Neural cell (in vitro differentiated cells): ENCODE data around the gene ITPR2. TPM values are rescaled to one million over a fixed set of nuclear protein-coding genes. Genes with fewer than 3 reads are reported as not detected.
A peak's percentile ranks its signal among the peaks of the same experiment; 100 is the strongest.
"Not testable (repeated sequence)": the region's sequence is repeated elsewhere in the genome, so short reads cannot be mapped to it uniquely, and the experiment has no call there.

Source experiments
- H2AFZ ChIP-seq: fragments of 200-600, 300-800 bp; sonication (generic), shearing (Covaris generic); 2 replicates; pipeline ENCODE4 v1.6.0; 2014; ENCODE audit warnings: low read depth, mild to moderate bottlenecking, antibody characterized with exemption, low read length, moderate library complexity
- H3F3A ChIP-seq: fragments of 200-600 bp; shearing (Covaris generic); 2 replicates; pipeline ENCODE4 v1.6.1; 2016; ENCODE audit warnings: mild to moderate bottlenecking, moderate library complexity, mixed read lengths, antibody characterized with exemption, low read length; ENCODE audit not compliant: insufficient read depth, poor library complexity, severe bottlenecking
- H3K27ac ChIP-seq: fragments of 200-600, 300-800 bp; sonication (generic), shearing (Covaris generic); 2 replicates; pipeline ENCODE4 v1.5.1; 2014; ENCODE audit warnings: mild to moderate bottlenecking, low read length, moderate library complexity
- H3K27me3 ChIP-seq: fragments of 300-800, 200-600 bp; sonication (generic), shearing (Covaris generic); 2 replicates; pipeline ENCODE4 v1.6.0; 2014; ENCODE audit warnings: mild to moderate bottlenecking, low read depth, low read length, moderate library complexity; ENCODE audit not compliant: insufficient read depth
- H3K36me3 ChIP-seq: fragments of 300-800, 200-600 bp; sonication (generic), shearing (Covaris generic); 2 replicates; pipeline ENCODE4 v1.5.1; 2014; ENCODE audit warnings: mild to moderate bottlenecking, antibody characterized with exemption, low read length, moderate library complexity; ENCODE audit not compliant: insufficient read depth
- H3K4me2 ChIP-seq: fragments of 300-800, 200-600 bp; sonication (generic), shearing (Covaris generic); 2 replicates; pipeline ENCODE4 v1.6.0; 2014; ENCODE audit warnings: mild to moderate bottlenecking, low read length
- H3K4me3 ChIP-seq: fragments of 300-800, 200-600 bp; sonication (generic), shearing (Covaris generic); 2 replicates; pipeline ENCODE4 v1.5.1; 2014; ENCODE audit warnings: mild to moderate bottlenecking, low read length, moderate library complexity
- H3K79me2 ChIP-seq: fragments of 200-600 bp; shearing (Covaris generic); replicated peaks from 2 replicates; pipeline ENCODE4 v1.6.0; 2014; ENCODE audit warnings: mild to moderate bottlenecking, low read length, moderate library complexity; ENCODE audit not compliant: insufficient read depth
- H3K9ac ChIP-seq: fragments of 300-800, 200-600 bp; sonication (generic), shearing (Covaris generic); 2 replicates; pipeline ENCODE4 v1.6.1; 2016; ENCODE audit warnings: mild to moderate bottlenecking, low read length, mixed read lengths
- H3K9me2 ChIP-seq: fragments of 200-600 bp; shearing (Covaris generic); 2 replicates; pipeline ENCODE4 v1.6.1; 2016; ENCODE audit warnings: mild to moderate bottlenecking, low read length, mixed read lengths; ENCODE audit not compliant: insufficient read depth
- H3K9me3 ChIP-seq: fragments of 200-600, 300-800 bp; sonication (generic), shearing (Covaris generic); 2 replicates; pipeline ENCODE4 v1.6.1; 2016; ENCODE audit warnings: mild to moderate bottlenecking, mixed run types, low read length, moderate library complexity, mixed read lengths
- H4K20me1 ChIP-seq: fragments of 200-600 bp; shearing (Covaris generic); 2 replicates; pipeline ENCODE4 v1.6.1; 2016; ENCODE audit warnings: mild to moderate bottlenecking, mixed run types; ENCODE audit not compliant: insufficient read depth
- EP300 ChIP-seq: fragments of 450-650 bp; conservative IDR thresholded peaks from 2 replicates; pipeline ENCODE4 v1.6.1; 2014; ENCODE audit warnings: antibody characterized with exemption, mild to moderate bottlenecking, moderate library complexity; ENCODE audit not compliant: poor library complexity, severe bottlenecking
- EZH2 ChIP-seq: fragments of 200-600, 300-800 bp; shearing (Covaris generic), sonication (generic); IDR thresholded peaks from 2 replicates; pipeline ENCODE4 v1.6.1; 2014; ENCODE audit warnings: antibody characterized with exemption, low read length, borderline replicate concordance, mild to moderate bottlenecking; ENCODE audit not compliant: insufficient read depth, poor library complexity, severe bottlenecking
- MXI1 ChIP-seq: fragments of 450-650 bp; conservative IDR thresholded peaks from 2 replicates; pipeline ENCODE4 v1.6.1; 2014; ENCODE audit warnings: antibody characterized with exemption, mild to moderate bottlenecking; ENCODE audit not compliant: poor library complexity, severe bottlenecking
- POLR2AphosphoS5 ChIP-seq: IDR thresholded peaks from 2 replicates; pipeline ENCODE4 v1.6.1; 2012
- RAD21 ChIP-seq: fragments of 450-650 bp; conservative IDR thresholded peaks from 2 replicates; pipeline ENCODE4 v1.6.1; 2014; ENCODE audit warnings: antibody characterized with exemption, mild to moderate bottlenecking, moderate library complexity
- SMC3 ChIP-seq: fragments of 450-650 bp; conservative IDR thresholded peaks from 2 replicates; pipeline ENCODE4 v1.6.1; 2014; ENCODE audit warnings: antibody characterized with exemption, mild to moderate bottlenecking, moderate library complexity; ENCODE audit not compliant: poor library complexity
- TAF1 ChIP-seq: IDR thresholded peaks from 2 replicates; pipeline ENCODE4 v1.6.1; 2012; ENCODE audit warnings: low read depth
- polyA plus RNA-seq: library from polyadenylated mRNA; depleted of rRNA; stranded (reverse); fragments of >200 nt; gene quantifications from 2 replicates; pipeline ENCODE4 v1.2.3, GENCODE V29; 2014
- TF ChIP-seq, protein P1 (sequence below): fragments of 450-650 bp; IDR thresholded peaks from 2 replicates; pipeline ENCODE4 v1.5.1; 2014; ENCODE audit warnings: antibody characterized with exemption, mild to moderate bottlenecking, moderate library complexity; ENCODE audit not compliant: poor library complexity, severe bottlenecking
- TF ChIP-seq, protein P2 (sequence below): IDR thresholded peaks from 2 replicates; pipeline ENCODE4 v1.6.1; 2012; ENCODE audit warnings: borderline replicate concordance

The ITPR2 gene
- polyA plus RNA-seq, 1 donor from 2014 or later, result 2.0 TPM

DNA sequence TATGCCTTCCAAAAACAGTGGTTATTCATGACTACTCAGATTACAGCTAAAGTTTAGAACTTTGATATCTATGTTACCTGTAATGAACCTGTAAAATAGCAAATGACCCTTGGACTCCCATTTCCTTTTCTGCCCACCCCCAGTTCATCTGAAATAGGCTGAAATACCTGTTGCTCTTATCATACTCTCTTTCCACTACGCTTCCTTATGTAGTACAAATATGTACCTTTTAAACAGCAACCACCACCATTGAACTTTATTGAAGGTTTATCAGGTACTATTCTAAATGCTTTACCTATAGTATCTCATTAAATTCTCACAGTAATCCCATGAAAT, 398.0 kb downstream of the ITPR2 start:
- no peaks in the 10 kb centered on the region for H3K79me2 ChIP-seq
- no peaks in the 10 kb centered on the region for H4K20me1 ChIP-seq
- no peaks in the 10 kb centered on the region for H3K27me3 ChIP-seq
- no peak overlapping the region for H3K9ac ChIP-seq
- H2AFZ ChIP-seq, result no peak overlapping the region
- no peak overlapping the region for H3K4me3 ChIP-seq
- no peaks in the 10 kb centered on the region for H3F3A ChIP-seq
- no peak overlapping the region for H3K4me2 ChIP-seq
- H3K36me3 ChIP-seq, result no peaks in the 10 kb centered on the region
- no peaks in the 10 kb centered on the region for H3K9me3 ChIP-seq
- no peak overlapping the region for H3K27ac ChIP-seq
- TF ChIP-seq EP300 (no peak), POLR2AphosphoS5 (no peak), MXI1 (no peak), RAD21 (no peak), EZH2 (no peak), TAF1 (no peak), SMC3 (no peak)
- TF ChIP-seq, protein P1, sequence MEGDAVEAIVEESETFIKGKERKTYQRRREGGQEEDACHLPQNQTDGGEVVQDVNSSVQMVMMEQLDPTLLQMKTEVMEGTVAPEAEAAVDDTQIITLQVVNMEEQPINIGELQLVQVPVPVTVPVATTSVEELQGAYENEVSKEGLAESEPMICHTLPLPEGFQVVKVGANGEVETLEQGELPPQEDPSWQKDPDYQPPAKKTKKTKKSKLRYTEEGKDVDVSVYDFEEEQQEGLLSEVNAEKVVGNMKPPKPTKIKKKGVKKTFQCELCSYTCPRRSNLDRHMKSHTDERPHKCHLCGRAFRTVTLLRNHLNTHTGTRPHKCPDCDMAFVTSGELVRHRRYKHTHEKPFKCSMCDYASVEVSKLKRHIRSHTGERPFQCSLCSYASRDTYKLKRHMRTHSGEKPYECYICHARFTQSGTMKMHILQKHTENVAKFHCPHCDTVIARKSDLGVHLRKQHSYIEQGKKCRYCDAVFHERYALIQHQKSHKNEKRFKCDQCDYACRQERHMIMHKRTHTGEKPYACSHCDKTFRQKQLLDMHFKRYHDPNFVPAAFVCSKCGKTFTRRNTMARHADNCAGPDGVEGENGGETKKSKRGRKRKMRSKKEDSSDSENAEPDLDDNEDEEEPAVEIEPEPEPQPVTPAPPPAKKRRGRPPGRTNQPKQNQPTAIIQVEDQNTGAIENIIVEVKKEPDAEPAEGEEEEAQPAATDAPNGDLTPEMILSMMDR, result no peak
- TF ChIP-seq, protein P2, sequence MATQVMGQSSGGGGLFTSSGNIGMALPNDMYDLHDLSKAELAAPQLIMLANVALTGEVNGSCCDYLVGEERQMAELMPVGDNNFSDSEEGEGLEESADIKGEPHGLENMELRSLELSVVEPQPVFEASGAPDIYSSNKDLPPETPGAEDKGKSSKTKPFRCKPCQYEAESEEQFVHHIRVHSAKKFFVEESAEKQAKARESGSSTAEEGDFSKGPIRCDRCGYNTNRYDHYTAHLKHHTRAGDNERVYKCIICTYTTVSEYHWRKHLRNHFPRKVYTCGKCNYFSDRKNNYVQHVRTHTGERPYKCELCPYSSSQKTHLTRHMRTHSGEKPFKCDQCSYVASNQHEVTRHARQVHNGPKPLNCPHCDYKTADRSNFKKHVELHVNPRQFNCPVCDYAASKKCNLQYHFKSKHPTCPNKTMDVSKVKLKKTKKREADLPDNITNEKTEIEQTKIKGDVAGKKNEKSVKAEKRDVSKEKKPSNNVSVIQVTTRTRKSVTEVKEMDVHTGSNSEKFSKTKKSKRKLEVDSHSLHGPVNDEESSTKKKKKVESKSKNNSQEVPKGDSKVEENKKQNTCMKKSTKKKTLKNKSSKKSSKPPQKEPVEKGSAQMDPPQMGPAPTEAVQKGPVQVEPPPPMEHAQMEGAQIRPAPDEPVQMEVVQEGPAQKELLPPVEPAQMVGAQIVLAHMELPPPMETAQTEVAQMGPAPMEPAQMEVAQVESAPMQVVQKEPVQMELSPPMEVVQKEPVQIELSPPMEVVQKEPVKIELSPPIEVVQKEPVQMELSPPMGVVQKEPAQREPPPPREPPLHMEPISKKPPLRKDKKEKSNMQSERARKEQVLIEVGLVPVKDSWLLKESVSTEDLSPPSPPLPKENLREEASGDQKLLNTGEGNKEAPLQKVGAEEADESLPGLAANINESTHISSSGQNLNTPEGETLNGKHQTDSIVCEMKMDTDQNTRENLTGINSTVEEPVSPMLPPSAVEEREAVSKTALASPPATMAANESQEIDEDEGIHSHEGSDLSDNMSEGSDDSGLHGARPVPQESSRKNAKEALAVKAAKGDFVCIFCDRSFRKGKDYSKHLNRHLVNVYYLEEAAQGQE, result no peak
- H3K9me2 ChIP-seq, result no peaks in the 10 kb centered on the region

DNA sequence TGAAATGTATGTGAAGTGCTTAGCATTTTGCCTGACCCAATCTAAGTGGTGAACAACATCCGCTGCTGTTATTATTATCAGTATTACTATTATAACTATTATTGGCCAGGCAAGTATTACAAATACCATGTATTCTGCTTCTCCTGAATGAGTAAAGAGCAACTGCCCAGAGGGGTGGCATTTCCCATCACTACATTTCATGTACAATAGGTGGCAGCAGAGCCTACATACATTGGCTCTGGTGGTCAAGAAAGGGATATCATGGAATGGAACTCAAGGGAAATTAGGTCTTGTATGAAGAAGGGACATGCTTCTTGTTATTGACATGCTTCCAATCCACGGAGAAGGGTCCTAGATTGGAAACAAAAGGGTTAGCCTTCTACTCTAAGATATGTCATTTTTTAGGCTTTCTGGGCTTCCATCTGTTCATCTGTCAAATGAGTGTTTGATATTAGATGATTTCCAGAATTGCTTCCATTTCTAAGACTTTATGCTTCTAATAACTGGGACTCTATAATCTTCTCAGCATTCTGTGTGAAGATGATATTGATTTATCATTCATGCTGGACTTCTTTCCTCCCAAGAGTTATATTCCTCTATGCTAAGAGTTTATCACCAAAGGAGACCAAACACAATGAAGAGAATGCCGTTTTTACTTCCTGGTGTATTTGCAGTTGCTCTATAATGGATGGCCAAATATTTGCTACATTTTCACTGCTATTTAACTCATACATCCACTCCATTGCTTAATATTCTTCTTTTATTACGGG, 398.5 kb downstream of the ITPR2 start:
- TF ChIP-seq, protein P2, result no peak
- TF ChIP-seq TAF1 (no peak), EP300 (no peak), EZH2 (no peak), SMC3 (peak; percentile 48), RAD21 (peak; percentile 53), MXI1 (no peak)
- TF ChIP-seq, protein P1, result peak; percentile 59
- Histone ChIP-seq H4K20me1 (no peaks in the 10 kb centered on the region), H3K4me2 (no peak overlapping the region), H3K9me2 (no peaks in the 10 kb centered on the region), H3K79me2 (no peaks in the 10 kb centered on the region), H3K4me3 (no peak overlapping the region), H3K27ac (no peak overlapping the region), H3F3A (no peaks in the 10 kb centered on the region), H3K9me3 (no peaks in the 10 kb centered on the region), H3K27me3 (no peaks in the 10 kb centered on the region), H3K9ac (no peak overlapping the region), H2AFZ (no peak overlapping the region), H3K36me3 (no peaks in the 10 kb centered on the region)

DNA sequence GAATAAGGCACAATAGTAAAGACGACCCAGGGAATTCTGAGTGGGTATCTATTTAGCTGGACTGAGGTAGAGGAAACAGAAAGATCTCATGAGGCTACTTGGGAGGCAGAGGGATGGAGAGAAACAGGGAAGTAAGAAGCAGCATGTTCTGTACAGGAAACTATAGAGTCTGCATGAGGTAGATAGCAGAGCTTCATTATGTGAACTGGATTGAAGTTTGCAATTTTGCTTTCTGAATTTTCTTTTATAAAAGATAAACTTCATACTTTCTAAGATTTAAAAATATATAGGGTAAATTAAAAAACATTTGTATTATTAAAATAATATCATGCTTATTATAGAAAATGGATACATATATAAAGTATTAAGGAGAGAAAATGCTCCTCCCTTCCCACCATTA, 399.3 kb downstream of the ITPR2 start:
- not testable (repeated sequence) for H3K27me3 ChIP-seq, H3K36me3 ChIP-seq, H3K9ac ChIP-seq, H3K9me2 ChIP-seq, H2AFZ ChIP-seq, H3K79me2 ChIP-seq, H3F3A ChIP-seq, H3K4me2 ChIP-seq, H3K9me3 ChIP-seq, H3K27ac ChIP-seq, H3K4me3 ChIP-seq, H4K20me1 ChIP-seq
